ENCODE measurements around the gene MAFG.

GRCh38 chr17:81885869-81886548, 41.5 kb downstream of the MAFG start:
- TF ChIP-seq NR3C1 (CRISPR knock-in tag; conservative IDR thresholded peaks at IDR 0.05; ENCODE audit: low read depth), result no peak
- TF ChIP-seq CTCF (IDR thresholded peaks at IDR 0.05), result no peak
- no peak for TF ChIP-seq KAT7 (CRISPR knock-in tag; IDR thresholded peaks at IDR 0.05; ENCODE audit: borderline replicate concordance)
- no peak for TF ChIP-seq MAX (CRISPR knock-in tag; IDR thresholded peaks at IDR 0.05)
- no peak for TF ChIP-seq MXD4 (CRISPR knock-in tag; IDR thresholded peaks at IDR 0.05; ENCODE audit: borderline replicate concordance)
- no peak for TF ChIP-seq PRDM15 (CRISPR knock-in tag; IDR thresholded peaks at IDR 0.05)

All from WTC11 (cell line).